Measurements from ENCODE around the gene THEM4.
"Not testable (repeated sequence)": the region's sequence is repeated elsewhere in the genome, so short reads cannot be mapped to it uniquely, and the experiment has no call there.

THEM4 gene

DNA sequence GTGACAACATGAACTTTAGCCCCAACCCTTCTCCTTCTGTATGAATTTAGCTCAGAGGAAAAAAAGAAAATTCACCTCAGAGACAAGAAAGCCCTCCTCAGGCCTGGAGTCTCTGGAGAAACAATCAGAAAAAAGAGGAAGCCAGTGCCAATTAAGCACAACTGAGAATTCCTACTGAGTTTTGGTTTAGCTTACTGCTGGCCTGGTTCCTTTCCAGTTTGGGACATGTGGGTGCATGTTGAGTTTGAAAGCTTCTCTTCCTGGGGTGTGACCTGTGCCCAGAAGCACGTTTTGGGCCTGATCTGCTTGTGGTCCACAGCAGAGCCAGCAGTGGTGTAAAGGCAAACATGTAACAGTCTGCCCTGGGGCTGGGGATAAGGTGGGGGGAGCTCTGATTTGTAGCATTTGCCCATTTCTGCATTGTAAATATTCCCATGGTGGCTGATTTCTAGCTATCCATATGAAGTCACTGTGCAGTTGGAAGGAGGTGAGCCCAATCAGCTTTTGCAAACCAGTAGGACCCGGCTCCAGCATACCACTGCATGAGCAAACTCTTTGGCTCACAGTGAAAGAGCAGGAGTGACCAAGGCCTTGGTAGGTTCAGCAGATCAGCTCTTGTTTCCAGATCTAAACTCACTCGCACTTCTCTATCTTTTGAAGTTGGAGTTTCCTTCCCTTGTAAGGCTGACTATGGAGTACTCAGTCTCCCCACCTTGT, 51.1 kb downstream of the THEM4 start:
- no peak for DNase-seq

DNA sequence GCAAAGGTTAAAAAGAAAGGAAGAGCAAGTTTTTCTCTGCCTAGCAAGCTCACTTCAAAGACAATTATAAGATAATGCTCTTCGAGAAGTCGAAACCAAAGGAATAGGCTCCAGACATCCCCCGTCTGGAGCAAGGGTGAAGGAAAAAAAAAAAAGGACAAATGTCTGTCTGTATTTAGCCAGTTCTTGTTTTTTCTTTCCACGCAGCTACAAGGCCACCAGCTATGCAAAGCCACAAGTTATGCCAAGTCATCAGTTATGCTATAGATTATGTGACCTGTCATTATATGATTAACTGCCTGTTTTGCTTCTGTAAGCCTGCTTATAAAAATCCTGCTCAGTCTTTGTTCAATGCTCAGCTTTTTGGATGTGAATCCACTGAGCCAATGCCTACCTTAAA, 53.4 kb downstream of the THEM4 start:
- DNase-seq: no peak

DNA sequence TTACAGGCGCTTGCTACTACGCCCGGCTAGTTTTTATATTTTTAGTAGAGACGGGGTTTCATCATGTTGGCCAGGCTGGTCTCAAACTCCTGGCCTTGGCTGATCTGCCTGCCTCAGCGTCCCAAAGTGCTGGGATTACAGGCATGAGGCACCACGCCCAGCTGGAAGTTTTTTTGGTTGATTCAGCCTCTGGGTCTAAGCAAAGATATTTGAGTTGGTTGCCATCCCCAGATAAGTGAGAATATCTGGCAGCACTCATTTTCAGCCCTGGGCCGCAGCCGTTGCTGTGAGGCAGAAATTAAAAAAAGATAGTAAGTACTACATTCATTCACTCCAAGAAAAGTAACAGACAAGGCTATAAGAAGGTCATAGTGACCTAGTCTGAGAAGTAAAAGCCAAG, 53.8 kb downstream of the THEM4 start:
- DNase-seq: not testable (repeated sequence)

DNA sequence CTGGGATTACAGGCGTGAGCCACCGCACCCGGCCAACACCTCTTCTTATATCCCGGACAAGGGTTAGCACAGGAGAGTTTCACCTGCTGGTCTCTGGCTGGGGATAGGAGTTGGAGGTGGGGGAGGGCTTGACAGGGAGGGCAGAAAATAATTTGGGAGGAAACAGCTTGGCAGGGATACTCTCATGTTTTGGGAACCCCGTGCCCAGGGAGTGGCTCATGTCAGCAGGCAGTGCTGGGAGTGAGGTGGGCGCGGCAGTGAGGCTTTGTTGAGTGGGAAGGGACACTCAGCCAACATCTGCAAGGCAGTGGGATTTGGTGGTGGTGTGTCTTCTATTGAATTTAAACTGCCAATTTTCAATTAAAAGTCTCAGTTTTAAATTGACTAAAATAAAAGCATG, 54.7 kb downstream of the THEM4 start:
- DNase-seq: no peak

DNA sequence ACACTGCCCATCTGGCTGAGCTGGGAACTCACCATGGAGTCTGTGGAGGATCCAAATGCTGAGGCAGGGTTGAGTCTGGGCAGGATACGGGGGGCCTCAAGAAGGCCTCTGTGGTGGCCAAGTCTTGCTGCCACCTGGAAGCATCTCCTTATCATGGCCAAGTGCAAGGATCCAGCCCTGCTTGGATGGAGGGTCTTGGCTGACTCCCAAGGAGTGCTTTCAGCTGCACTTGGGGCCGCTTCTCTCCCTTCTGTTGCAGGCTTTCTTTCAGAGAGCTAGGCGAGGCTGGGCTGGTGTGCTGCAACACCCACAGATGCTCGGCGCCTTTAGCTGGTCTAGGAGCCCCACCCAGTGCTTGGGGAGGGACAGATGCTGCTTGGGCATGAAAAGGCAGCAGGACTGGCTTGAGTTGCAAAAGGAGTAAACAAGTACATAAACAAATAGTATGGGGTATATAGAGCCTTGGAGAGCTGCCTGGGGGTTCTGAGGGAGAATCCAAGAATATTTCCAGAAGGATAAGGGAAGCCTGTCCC, 55.8 kb downstream of the THEM4 start, which contains the start of gene THEM5:
Gene THEM5 (minus strand): TSS at position 302 of the 533 bp plus-strand sequence. CDS start 147 bp downstream, at position 155.
- DNase-seq: no peak

DNA sequence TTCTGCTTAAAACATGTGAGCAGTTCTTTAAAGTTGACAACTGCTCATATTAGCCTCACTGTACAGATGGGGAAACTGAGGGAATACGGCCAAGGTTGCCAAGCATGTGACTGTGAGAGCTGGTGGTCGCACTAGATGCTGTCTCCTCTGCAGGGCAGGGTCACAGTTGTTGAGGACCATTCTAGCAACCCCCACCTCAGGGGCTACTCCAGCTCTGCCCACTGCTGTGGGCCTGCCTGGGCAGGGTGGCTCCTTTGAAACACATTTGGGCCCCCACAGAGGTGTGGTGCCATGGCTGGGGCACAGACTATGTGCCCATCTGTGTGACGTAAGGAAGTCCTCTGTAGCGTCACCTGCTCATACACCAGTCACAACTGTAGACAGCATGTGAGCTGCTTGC, 56.6 kb downstream of the THEM4 start:
- DNase-seq: no peak

DNA sequence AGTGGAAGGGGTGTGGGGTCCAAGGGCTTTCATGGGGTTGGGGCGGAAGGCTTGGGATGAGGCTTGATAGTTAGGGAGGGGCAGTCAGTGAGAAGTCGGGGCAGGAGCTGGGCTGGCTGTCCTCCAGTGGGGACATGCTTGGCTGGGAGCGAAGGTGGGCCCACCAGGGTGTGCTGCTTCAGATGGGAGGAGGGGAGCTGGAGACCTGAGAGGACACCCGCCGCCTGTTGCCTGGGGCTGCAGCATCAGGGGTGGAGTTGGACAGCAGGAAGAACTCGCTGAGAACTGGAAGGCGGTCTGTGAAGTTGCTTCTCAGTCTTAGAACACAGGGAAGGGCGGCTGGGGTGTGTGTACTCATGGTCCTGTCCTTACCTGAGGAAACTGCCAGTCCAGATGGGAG, 57.4 kb downstream of the THEM4 start:
- DNase-seq: no peak

DNA sequence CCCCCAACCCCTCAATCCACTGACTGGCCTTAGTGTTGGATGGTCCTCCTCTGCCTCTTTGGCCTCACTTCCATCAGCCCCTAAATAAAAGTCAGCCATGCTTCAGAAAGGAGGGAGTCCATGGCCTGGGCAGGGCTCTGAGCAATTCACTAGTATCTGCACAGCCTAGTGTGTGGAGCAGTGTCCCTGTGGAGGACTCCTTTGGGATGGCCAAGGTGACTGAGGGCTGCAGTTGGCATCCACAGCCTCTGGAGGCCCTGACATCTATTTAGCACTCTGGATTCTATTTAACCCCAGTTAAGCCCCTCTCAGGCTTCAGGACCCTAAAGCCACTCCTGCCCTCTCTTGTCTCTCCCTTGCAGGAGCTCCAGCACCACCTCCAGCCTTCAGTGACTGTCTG, 59.4 kb downstream of the THEM4 start:
- no peak for DNase-seq

DNA sequence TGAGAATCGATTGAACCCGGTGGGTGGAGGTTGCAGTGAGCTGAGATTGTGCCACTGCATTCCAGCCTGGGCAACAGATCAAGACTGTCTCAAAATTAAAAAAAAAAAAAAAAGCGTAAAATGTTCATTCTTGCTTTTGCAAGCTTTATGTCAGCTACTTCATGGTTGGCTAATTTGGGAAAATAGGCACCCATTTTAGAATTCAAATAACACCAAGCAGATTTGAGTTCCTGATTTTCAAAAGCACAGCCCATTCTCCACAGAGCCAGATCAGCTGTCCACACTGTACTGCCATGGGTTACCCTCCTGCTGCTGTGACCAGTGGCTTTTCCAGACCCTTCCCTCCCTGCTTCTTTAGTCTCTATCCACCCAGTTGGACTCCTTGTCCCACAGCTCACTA, 60.2 kb downstream of the THEM4 start:
- DNase-seq: no peak

DNA sequence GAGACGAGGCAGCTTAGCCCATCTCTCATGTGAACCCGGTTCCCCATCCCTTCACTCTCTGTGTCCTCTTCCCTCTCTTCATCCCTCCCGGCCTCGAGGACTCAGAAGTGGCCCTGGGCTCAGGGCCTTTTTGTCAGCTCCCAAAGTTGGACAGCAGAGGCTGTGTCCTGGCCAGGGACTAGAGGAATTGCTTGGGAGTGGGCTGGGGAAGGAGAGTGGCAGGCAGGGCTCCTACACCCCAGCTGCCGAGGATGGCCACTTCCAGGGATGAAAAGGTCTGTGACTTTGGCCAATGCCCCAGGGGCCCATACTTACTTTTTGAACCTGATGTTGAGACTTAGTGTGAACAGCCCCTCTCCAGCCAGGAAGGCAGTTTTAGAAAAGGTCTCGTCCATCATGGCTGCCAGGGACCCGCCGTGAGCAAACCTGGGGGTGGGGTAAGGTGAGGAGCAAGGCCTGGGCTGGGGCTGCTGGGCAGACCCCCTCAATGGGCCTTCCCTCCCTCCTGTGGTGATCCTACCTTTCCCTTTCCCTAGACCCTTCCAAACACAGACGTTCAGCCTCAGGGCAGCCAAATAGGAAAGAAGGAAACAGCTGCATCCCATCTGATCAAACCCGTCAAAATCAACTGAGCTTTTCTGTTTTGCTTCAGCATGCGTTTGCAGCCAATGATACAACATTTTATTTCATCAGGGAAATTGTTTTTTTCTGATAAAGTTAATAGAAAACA, 61.3 kb downstream of the THEM4 start:
- DNase-seq: no peak

DNA sequence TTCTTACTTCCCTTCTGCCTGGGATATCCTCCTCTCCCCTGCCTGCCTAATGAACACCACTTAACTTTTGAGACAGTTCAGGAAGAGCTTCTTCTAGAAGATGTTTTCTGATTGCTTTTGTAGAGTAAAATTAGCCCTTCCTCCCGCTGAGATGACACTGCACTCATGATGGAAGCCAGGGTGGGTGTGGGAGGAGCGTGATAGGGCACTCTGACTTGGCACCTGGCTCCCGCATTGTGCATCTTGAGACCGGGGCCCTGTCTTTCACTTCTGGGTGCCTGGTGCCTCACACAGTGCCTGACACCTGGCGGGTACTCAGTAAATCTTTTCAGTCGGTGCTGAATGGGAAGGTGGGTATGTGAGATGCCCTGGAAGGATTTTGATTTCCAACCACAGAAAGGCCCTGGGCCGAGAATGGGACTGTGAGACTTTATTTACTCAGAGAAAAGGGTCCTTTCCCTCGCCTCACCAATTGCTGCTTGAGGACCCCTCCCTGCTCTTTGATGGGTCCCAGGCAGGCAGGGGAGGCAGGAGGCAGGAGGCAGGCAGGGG, 62.5 kb downstream of the THEM4 start:
- DNase-seq: no peak

DNA sequence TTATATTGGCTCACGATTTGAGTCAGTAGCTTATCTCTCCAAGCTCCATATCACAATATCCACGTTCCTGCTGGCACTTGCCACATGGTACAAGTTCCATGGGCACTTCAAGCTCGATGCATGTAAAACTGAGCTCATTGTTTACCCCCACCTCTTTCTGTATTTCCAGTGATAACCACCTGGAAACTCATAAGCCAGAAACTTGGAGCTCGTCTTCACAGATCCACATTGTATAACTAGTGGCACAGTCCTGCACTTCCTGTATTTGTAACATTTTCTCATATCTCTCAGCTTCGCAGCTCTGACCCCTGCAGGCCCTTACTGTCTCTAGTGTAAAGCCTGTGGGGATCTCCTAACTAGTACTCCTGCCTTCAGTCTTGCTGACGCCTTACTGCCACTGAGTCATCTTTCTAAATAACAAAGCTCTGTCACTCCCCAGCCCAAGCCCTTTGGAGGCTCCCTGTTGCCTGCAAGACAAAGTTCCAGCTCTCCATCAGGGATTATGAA, 63.2 kb downstream of the THEM4 start:
- DNase-seq: no peak

DNA sequence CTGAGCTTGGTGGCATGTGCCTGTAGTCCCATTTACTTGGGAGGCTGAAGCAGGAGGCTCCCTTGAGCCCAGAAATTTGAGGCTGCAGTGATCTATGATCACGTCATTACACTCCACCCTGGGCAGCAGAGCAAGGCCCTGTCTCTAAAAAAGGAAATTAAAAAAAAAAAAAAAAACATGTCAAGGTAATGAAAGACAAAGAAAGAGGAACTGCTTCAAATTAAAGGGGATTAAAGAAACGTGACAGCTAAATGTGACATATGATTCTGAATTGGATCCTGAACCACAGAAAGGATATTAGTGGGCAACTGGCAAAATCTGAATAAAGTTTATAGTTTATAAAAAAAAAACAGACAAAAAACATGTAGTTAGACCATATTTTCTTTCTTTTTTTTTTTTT, 65.9 kb downstream of the THEM4 start:
- no peak for DNase-seq

DNA sequence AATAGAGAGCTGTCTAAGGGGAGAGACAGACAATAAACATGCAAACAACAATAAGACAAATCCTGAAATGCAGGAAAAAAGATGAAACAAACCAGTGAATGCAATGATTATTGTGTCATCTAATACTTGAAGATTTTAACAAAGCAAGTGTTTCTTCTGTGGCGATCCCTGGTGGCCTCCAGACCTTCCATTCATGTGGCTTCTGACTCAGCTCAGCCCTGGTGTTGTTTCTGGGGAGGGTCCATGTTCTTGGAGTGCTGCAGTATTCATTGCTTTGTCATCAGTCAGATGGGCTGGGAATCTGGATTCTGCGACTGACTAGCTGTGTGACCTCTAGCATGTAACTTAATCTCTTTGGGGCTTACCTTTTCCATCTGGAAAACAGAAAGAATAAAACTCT, 68.2 kb downstream of the THEM4 start:
- DNase-seq: no peak

DNA sequence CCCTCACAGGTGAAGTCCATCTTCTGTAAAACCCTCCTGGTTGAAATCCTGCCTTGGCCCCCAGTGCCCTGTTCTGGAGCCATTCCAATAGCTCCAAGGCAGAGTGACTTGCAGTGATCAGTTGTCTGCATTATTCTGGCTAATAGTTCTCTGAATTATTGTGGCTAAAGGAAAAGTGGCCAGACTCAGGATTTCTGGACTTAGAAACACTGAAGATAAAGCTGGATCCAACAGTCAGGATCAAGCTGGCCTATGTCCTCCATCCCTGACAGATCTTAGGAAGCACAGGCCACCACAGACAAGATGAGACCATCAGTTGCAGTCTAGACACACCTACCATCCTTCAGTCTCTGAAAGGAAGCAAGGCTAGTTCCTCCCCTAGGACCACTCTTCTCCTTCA, 68.9 kb downstream of the THEM4 start:
- DNase-seq: no peak

DNA sequence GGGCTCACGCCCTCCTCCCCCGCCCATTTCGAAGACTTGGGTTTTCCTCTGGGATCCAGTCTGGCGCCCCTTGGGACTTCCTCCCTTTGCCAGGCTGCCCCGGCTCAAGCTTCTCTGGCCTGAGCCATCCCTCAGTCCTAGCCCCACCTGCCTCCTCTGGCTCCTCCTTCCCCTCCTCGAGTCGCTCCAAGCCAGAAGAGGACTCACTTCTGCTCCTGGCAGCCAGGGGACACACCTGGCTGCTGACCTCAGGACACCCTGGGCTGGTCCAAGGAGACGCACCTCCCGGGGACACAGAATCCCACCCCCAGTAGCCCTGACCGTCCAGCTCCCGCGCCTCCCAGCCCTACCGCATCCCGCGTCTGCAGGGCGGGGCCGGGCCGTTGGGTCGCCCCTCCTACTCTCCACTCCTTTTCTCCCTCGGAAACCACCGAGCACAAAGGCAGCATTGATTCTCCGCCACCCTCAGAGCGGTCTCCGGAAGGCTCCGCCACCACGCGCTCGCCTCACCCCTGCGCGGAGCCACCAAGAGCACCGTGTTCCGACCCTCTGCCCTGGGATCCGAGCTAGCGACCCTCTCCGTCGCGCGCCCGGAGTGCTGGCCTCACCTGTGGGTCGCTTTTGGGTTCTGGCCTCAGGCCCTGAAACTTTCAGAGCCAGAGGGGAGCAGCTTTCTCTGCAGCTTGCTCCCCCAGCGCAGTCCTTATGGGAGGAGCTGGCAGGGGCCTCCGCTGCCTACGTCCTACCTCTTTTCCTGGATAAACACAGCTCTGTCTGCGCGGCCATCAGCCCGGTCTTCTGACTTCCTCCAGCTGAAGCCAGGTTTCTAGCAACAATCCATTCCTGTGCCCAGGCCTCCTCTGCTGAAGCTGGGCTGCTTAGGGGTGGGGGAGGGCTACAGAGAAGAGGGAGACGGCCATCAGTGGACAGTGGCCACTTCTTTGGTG, 69.6 kb downstream of the THEM4 start, which contains the start of gene C2CD4D:
Gene C2CD4D (minus strand): TSS at position 364 of the 947 bp plus-strand sequence. CDS start 831 bp downstream, outside the sequence.
- DNase-seq: peak; percentile 66 to 69

DNA sequence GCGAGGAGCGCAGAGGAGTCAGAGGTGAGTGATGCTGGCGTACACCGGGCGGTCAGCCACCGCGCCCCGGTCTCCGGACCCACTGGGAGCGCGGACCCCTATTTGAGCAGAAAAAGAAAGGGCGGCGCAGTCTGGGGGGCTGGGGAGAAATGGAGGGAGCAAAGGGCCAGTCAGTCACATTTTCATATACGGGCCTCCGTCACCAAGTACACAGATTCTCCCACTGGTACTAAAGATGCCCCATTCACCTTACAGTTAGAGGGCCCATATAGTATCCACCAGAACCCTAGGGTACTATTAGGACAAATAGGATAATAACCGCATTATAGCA, 70.3 kb downstream of the THEM4 start:
- DNase-seq: no peak

DNA sequence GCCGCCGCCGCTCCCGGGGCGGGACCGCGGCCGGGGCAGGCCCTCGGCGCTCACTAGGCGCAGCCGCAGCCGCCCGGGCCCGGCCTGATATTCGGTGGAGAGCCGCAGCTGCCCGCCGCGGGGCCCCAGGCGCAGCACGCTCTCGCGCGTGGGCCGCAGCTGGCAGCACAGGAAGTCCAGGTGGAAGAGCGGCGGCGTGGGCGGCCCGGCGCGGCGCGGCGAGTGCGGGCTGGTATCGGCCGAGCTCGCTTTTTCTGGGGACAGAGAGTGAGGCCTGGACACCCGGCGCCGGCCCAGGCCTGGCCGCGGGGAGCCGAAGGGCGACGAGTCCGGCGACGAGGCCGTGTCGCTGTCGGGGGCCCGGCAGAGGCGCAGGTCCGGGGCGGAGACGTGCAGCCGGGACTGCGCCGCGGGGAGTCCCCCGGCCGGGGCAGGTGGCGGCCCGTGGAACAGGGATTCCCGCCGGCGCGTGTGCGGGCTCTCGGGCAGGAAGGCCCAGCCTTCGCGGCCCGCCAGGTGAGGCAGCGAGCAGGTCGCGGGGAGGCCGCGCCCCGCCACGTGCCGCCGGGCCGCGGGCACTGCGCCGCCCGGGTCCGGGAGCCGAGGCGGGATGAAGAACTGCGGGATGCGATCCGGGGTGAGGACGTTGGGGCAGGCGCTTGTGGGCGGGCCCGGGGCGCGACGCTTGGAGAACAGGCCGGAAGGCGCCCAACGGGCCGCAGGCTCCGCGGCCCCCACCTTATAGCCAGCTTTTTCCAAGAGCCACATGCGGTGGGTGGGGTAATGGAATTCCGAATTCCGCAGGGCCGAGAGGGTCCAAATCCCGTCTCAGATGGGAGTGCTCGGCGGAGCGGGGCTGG, 70.9 kb downstream of the THEM4 start:
- peak in 1 of 2 donors; percentile 49 for DNase-seq

DNA sequence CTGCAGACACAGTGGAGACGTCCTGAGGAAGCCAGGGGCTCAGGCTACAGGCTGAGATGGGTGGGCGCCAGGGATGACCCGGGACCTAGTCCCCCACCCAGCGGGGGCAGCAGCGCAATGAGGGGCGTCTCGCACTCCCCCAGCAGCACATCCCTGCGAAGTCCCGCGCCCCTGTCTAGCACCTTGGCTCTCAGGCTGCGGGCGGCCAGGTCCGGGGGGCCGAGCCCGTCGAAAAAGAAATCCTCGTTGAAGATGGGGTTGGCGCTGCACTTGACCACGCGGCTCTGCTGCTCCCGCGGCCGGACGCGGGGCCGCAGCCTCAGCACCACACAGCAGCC, 71.5 kb downstream of the THEM4 start:
- DNase-seq: no peak

DNA sequence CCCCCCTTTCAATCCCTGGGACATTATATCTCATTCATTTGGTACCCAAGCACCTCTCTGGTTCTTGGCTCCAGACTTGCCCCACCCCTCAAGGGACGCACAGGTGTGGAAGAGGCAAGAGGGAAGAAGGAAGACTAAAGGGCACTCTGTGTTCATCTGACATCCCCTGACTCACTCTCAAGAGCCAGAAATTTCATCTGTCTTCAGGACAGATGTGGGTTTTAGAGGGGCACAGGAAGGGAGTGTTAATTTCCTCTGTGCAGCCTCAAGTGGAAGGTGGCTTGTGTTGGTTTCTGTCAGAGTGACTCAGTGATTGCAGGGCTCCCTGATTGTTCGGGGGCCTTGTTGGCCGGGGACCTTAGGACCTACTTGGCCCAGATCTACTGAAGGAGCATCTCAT, 72.1 kb downstream of the THEM4 start:
- DNase-seq: no peak

DNA sequence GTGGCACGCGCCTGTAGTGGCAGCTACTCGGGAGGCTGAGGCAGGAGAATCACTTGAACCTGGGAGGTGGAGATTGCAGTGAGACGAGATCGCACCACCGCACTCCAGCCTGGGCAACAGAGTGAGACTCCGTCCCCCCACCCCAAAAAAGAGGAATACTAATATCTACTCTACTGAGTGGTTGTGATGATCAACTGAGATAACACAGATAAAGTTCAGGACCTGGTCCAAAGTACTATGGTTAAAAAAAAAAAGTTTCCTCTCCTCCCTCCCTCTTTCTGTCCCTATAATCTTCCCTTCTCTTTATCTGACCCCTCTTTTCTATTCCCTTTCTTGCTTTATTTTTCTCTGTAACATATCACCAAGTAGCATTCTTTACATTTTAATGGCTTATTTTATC, 73.7 kb downstream of the THEM4 start:
- no peak for DNase-seq

DNA sequence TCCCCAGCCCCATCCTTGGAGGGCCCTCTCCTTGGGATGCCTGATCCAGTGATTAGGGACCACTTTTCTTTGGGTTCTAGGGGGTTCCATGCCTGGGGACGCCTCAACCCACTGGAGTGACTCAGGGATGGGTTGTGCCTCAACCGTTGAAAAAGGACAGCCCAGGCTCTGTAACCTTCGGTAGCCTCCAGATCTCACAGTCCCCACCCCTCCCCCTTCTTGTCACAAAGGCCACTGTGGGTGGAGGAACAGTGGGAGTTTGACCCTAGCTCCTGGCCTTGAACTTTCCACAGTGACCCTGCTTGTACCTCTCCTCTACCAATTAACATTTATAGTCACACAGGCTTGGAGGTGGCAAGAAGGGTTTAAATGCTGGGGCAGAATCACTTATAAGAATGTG, 75.1 kb downstream of the THEM4 start:
- no peak for DNase-seq

Data from activated CD4-positive, alpha-beta T cell treated with anti-CD3 and anti-CD28 coated beads for 4 hours (primary cell).